Adrenal gland (tissue), 12 donors: ENCODE results near the gene HHIPL1. TPM values are rescaled to one million over a fixed set of nuclear protein-coding genes. Genes with fewer than 3 reads are reported as not detected.

Experiments used
- DNase-seq, 7 donors: peaks; one replicate each; pipeline ENCODE4 v3.0.0-alpha.2; 2019 to 2020
- H3K27ac ChIP-seq, 5 donors: fragments of 200-600 bp; sonication (generic) in 4 of 5; 1 replicate in 3 of 5; 2 replicates in 2 of 5; pipeline versions ENCODE4 v1.5.1 to v1.8.0; 2016 to 2020; ENCODE audit warnings: mild to moderate bottlenecking in 1 of 5
- H3K27me3 ChIP-seq: fragments of 200-600 bp; 2 replicates; pipeline ENCODE4 v1.8.0; 2021
- H3K36me3 ChIP-seq, 2 donors: fragments of 200-600 bp; replicated peaks in 1 of 2; 1 replicate in 1 of 2; 2 replicates in 1 of 2; pipeline versions ENCODE4 v1.5.1 to v1.8.0; 2018 to 2022
- H3K4me1 ChIP-seq, 2 donors: fragments of 200-600 bp; replicated peaks in 1 of 2; 1 replicate in 1 of 2; 2 replicates in 1 of 2; pipeline versions ENCODE4 v1.5.1 to v1.8.0; 2018 to 2021
- H3K4me3 ChIP-seq, 4 donors: fragments of 200-600 bp; sonication (generic) in 3 of 4; one replicate each; pipeline ENCODE4 v1.5.1; 2016 to 2018
- H3K9me3 ChIP-seq, 3 donors: fragments of 200-600 bp; sonication (generic) in 1 of 3; replicated peaks in 1 of 3; 1 replicate in 2 of 3; 2 replicates in 1 of 3; pipeline versions ENCODE4 v1.5.1 to v1.8.0; 2016 to 2021
- CTCF ChIP-seq, 6 experiments: fragments of 450-650 bp in 4 of 6; fragments of 200-600 bp in 2 of 6; sonication (generic) in 1 of 6; IDR thresholded peaks; 1 replicate in 5 of 6; 2 replicates in 1 of 6; pipeline versions ENCODE4 v1.5.1 to v1.8.0; 2016 to 2021; ENCODE audit warnings: antibody characterized with exemption in 6 of 6, mild to moderate bottlenecking in 2 of 6, moderate library complexity in 1 of 6
- POLR2A ChIP-seq, 2 donors: fragments of 450-650 bp; IDR thresholded peaks; one replicate each; pipeline ENCODE4 v1.6.1; 2017; ENCODE audit warnings: antibody characterized with exemption in 2 of 2, mild to moderate bottlenecking in 2 of 2, moderate library complexity in 1 of 2
- WGBS, 4 donors: extraction: QIAGEN DNeasy Blood & Tissue Kit in 2 of 4; methylation state at CpG; one replicate each; pipeline versions ENCODE4 v1.1.5 to v1.1.7; 2013 to 2017; 5-methylcytosine and 5-hydroxymethylcytosine counted together
- intact Hi-C, 2 donors: fragments of 100-400 bp; cut with DNase I; formaldehyde crosslinking; loops; one replicate each; pipeline versions ENCODE4 v1.14.1 to v1.15.0; 2022 to 2023
- polyA plus RNA-seq, 3 donors: library from polyadenylated mRNA; stranded (reverse); fragments of 200-250 nt in 2 of 3; fragments of 350-450 nt in 1 of 3; fragmentation: Illumina TruSeq in 1 of 3; extraction: RNeasy Lipid Tissue Mini Kit (QIAGEN cat#74804) in 1 of 3; gene quantifications; one replicate each; pipeline ENCODE4 v1.2.3, GENCODE V29; 2013 to 2014
- total RNA-seq, 9 donors: library from RNA; depleted of rRNA in 4 of 9; stranded (reverse); fragments of >200 nt in 4 of 9; fragments of 120-200 nt in 1 of 9; fragmentation: NEBNext Ultra II Directional in 1 of 9; extraction: Animal tissue kit (Norgen Biotek cat#: 25700) in 1 of 9; gene quantifications; one replicate each; pipeline versions ENCODE4 v1.1.0 to v1.2.4, GENCODE V29; 2013 to 2023
- donor health status: healthy with polysubstance abuse.
- donor health status: Bipolar disorder and iron deficiency.
- donor health status: DM: yes; HTN: yes; CAD: no.
- donor health status: DM: no; HTN: no; CAD: no.
- donor health status: DM: no; HTN: no; CAD: no.
- donor health status: DM: yes; HTN: yes; CAD: no.

Gene HHIPL1
- total and polyA plus RNA-seq, 12 donors, result 0.20 to 2.9 (median 1.3) TPM

- Histone ChIP-seq H3K27ac (peak overlapping the region in 3 of 5 donors; percentile 73 to 86 (median 79)), H3K36me3 (no peaks in the 10 kb centered on the region), H3K9me3 (no peaks in the 10 kb centered on the region), H3K4me3 (no peak overlapping the region), H3K4me1 (peaks cover 71 to 82% of the 10 kb centered on the region in 2 donors), H3K27me3 (no peaks in the 10 kb centered on the region)
- TF ChIP-seq POLR2A (IDR thresholded peaks at IDR 0.05) (no peak), CTCF (IDR thresholded peaks at IDR 0.05) (no peak)
- no peak for DNase-seq
- intact Hi-C loops, result no loop called here
- WGBS, 4 donors, result 92 to 96% (median 94%) methylated on average over 19 to 20 of the region's 20 CpGs
These were observed 46.9 kb upstream of the HHIPL1 start for GRCh38 chr14:99597911-99598600.

GRCh38 chr14:99598774-99599173 lies 46.2 kb upstream of the HHIPL1 start:
- TF ChIP-seq CTCF (IDR thresholded peaks at IDR 0.05) (no peak), POLR2A (IDR thresholded peaks at IDR 0.05) (no peak)
- H3K4me1 ChIP-seq, result peaks cover 72 to 83% of the 10 kb centered on the region in 2 donors
- peak overlapping the region in 3 of 5 donors; percentile 73 to 86 (median 79) for H3K27ac ChIP-seq
- no peaks in the 10 kb centered on the region for H3K36me3 ChIP-seq
- H3K27me3 ChIP-seq, result no peaks in the 10 kb centered on the region
- no peak for DNase-seq
- WGBS, 4 donors, result 51 to 76% (median 59%) methylated on average over 3 of the region's 3 CpGs
- H3K4me3 ChIP-seq, result no peak overlapping the region
- H3K9me3 ChIP-seq, result no peaks in the 10 kb centered on the region
- intact Hi-C loops, result no loop called here

- no peaks in the 10 kb centered on the region for H3K27me3 ChIP-seq
- intact Hi-C loops, result no loop called here
- no peak for TF ChIP-seq CTCF (IDR thresholded peaks at IDR 0.05)
- TF ChIP-seq POLR2A (IDR thresholded peaks at IDR 0.05), result no peak
- no peak overlapping the region for H3K4me3 ChIP-seq
- no peak for DNase-seq
- no peaks in the 10 kb centered on the region for H3K36me3 ChIP-seq
- H3K4me1 ChIP-seq, result peaks cover 69 to 77% of the 10 kb centered on the region in 2 donors
- peak overlapping the region in 4 of 5 donors; percentile 1 to 86 (median 76) for H3K27ac ChIP-seq
- H3K9me3 ChIP-seq, result no peaks in the 10 kb centered on the region
- WGBS, 4 donors, result 63 to 74% (median 72%) methylated on average over 5 to 6 of the region's 6 CpGs
These were observed 45.5 kb upstream of the HHIPL1 start for GRCh38 chr14:99599393-99599792.

GRCh38 chr14:99600232-99600888 lies 44.6 kb upstream of the HHIPL1 start:
- Histone ChIP-seq H3K9me3 (no peaks in the 10 kb centered on the region), H3K27me3 (no peaks in the 10 kb centered on the region), H3K4me3 (peak overlapping the region in 1 of 4 donors; percentile 75), H3K36me3 (no peaks in the 10 kb centered on the region), H3K4me1 (peaks cover 63 to 69% of the 10 kb centered on the region in 2 donors), H3K27ac (peak overlapping the region; percentile 7 to 86 (median 73))
- TF ChIP-seq CTCF (IDR thresholded peaks at IDR 0.05) (no peak), POLR2A (IDR thresholded peaks at IDR 0.05) (peak in 1 of 2 donors; percentile 17)
- DNase-seq, result peak in 2 of 7 donors; percentile 67 to 73
- 48 to 66% (median 56%) methylated on average over 3 of the region's 3 CpGs for WGBS, 4 donors
- intact Hi-C loops, result loop anchor here in 1 of 2 donors (5.0 kb wide), 1 partner anchor 38 kb away; no protein-coding TSS in a partner anchor
